ENCODE data around the gene THBS1.
A peak's percentile ranks its signal among the peaks of the same experiment; 100 is the strongest.

THBS1 gene

DNA sequence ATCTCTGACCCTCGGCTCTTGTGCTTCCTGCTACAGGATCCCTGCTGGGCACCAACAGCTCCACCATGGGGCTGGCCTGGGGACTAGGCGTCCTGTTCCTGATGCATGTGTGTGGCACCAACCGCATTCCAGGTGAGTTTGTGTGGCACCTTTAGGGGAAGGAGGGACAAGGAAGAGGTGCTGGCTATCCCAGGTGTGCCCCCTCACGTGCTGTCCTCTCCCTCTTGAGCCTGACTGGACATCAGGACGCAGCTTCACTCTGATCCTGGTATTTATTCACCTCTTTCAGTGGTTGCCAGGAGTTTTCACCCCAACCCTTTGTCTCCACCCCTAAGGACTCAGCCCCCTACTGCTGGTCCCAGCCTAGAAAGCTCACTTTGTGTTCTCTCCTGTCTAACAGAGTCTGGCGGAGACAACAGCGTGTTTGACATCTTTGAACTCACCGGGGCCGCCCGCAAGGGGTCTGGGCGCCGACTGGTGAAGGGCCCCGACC, 960 bp downstream of the THBS1 start:
- no peak for FAIRE-seq
- peak; percentile 42 for DNase-seq (ENCODE audit: insufficient read length, low spot score)
- TF ChIP-seq POLR2A (IDR thresholded peaks at IDR 0.05; ENCODE audit: low read depth, low read length): no peak; the same call in 1 of the 2 replicates

DNA sequence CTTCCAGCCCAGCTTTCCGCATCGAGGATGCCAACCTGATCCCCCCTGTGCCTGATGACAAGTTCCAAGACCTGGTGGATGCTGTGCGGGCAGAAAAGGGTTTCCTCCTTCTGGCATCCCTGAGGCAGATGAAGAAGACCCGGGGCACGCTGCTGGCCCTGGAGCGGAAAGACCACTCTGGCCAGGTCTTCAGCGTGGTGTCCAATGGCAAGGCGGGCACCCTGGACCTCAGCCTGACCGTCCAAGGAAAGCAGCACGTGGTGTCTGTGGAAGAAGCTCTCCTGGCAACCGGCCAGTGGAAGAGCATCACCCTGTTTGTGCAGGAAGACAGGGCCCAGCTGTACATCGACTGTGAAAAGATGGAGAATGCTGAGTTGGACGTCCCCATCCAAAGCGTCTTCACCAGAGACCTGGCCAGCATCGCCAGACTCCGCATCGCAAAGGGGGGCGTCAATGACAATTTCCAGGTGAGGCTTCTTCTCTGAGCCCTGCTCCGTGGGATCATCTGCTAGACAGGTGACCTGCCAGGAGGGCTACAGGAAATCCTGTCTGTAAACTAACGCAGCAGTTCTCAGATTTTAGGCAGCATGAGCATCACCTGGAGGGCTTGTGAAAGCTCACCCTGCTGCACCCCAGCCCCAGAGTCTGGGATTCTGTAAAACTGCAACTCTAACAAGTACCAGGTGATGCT, 1.6 kb downstream of the THBS1 start:
- TF ChIP-seq POLR2A (IDR thresholded peaks at IDR 0.05; ENCODE audit: low read depth, low read length): no peak
- no peak for FAIRE-seq
- DNase-seq (ENCODE audit: insufficient read length, low spot score): no peak

DNA sequence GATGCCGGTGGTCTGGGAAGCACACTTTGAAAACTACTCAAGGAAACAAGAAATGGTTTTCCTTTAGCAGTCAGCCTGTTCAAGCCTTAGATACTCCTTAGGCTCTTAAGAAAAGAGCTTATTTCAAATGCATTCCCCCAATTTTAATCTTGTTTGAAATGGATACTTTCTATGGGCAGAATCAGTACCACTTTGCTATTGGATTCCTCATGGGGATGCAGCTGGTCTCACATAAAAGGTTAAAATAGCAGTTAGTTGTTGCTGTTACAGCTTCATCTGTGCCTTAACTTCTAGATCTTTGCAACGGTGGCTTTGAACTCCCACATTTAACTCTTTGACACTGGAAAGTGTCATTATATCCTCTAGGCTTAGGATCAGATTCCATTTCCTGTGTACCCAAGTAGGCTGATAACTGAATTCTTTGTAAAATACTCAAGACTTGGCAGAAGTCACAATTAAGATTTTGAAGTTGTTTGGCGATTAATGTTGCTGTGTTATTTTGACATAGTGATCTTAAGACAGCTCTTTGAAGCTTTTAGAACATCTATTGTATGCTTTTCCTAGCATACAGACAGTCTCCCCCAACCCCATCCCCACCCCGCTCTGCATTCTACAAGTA, 2.2 kb downstream of the THBS1 start:
- FAIRE-seq: no peak

DNA sequence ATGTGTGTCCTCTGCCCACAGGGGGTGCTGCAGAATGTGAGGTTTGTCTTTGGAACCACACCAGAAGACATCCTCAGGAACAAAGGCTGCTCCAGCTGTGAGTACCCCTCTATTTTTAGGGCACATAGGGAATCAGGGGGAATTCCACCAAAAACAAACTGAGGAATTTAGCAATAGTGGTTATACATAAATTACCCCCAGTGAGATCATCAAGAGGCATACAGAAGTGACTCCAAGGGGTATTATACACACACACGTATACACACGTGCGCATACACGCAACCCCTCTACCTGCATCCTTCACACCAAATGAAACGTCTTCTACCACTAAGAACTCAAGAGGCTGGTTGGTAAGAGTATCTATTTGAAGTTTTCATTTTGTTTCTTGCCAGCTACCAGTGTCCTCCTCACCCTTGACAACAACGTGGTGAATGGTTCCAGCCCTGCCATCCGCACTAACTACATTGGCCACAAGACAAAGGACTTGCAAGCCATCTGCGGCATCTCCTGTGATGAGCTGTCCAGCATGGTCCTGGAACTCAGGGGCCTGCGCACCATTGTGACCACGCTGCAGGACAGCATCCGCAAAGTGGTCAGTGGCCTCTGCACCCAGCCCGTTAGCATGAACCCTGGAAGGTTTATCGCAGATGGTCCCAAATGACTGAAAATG, 2.9 kb downstream of the THBS1 start:
- no peak for TF ChIP-seq POLR2A (IDR thresholded peaks at IDR 0.05; ENCODE audit: low read depth, low read length)
- DNase-seq (ENCODE audit: insufficient read length, low spot score) (no peak), FAIRE-seq (no peak)

More for the DNA sequence above, 2.2 kb downstream of the THBS1 start:
- no peak for DNase-seq (ENCODE audit: insufficient read length, low spot score)
- TF ChIP-seq POLR2A (IDR thresholded peaks at IDR 0.05; ENCODE audit: low read depth, low read length): no peak

DNA sequence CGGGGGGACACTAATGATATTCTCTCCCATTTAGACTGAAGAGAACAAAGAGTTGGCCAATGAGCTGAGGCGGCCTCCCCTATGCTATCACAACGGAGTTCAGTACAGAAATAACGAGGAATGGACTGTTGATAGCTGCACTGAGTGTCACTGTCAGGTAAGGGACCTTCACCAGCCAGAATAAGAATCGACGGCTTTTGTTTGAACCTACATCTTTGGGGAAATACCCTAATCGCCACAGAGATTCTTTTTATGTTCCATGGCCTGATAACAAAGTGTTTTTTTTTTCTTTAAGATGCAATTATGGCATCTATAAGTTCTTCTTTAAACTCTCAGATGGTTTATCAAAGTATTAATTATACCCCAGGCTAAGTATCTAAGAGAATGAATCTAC, 3.4 kb downstream of the THBS1 start:
- no peak for FAIRE-seq
- no peak for TF ChIP-seq POLR2A (IDR thresholded peaks at IDR 0.05; ENCODE audit: low read depth, low read length)
- DNase-seq (ENCODE audit: insufficient read length, low spot score): no peak

DNA sequence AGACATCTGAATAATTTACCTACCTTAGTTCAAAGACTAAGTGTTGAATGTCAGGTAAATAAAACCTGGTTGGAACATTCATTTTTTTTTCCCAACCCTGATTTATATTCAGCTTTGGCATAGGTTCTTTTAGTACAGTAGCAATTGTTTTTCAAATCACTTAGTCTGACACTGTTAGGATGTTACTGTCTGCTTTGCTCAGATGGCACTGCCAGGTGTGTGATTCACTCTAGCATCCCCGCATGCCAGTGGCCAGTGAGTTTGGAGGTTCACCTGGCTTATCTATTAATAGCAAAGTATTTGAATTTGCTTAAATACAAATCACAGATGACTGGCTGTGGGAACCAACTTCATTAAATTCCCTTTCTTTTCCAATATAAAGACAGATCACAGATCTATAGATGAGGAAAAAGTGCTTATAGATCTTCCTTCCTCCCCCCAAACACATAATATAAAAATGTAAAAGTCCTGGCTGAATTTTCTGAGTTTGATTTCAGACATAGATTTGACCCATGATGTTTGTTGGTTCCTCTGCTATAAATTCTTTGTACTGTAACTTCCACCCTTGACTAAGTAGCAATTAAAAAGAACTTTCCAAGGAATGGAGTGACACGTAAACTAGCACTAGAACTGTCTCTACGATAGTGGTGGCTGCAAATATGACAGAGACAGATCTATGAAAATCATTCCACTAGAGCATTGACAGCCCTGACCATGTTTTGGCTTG, 3.9 kb downstream of the THBS1 start:
- FAIRE-seq (no peak), DNase-seq (ENCODE audit: insufficient read length, low spot score) (no peak)
- no peak for TF ChIP-seq POLR2A (IDR thresholded peaks at IDR 0.05; ENCODE audit: low read depth, low read length)

DNA sequence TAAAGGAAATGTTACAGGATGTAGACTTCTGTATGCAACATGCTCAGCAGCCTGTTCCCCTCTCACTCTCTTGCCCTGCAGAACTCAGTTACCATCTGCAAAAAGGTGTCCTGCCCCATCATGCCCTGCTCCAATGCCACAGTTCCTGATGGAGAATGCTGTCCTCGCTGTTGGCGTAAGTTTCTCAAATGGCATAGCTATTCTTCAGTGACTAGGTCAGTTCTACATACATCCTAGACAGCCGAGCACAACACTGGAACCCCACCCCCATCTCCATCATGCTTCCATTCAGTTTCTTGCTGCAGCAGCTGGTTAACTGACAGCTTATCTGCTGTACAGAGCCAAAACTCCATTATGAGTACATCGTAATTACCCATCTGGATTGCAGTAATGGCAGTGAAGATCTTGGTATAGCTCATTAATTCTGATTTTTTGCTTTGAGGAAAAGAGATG, 4.5 kb downstream of the THBS1 start:
- FAIRE-seq: no peak
- DNase-seq (ENCODE audit: insufficient read length, low spot score): no peak
- no peak for TF ChIP-seq POLR2A (IDR thresholded peaks at IDR 0.05; ENCODE audit: low read depth, low read length)

DNA sequence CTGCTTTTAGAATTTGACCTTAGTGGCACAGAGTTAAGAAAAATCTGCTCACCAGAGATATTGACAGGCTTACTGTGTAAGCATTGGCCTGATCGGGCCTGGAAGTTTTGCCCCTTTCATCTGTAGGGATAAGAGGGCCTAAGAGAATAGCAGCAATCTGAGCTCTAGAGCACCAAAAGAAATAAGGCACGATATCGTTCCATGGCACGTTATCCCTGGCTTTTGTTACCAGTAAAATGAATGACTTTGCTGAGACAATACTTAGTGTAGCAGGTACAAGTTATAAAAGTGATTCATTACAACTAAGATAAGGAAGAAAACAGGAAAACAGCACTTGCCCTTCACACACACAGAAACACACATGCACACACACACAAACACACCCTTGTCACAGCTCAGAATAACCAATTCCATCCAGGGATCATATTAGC, 5.0 kb downstream of the THBS1 start:
- DNase-seq (ENCODE audit: insufficient read length, low spot score) (no peak), FAIRE-seq (no peak)
- no peak for TF ChIP-seq POLR2A (IDR thresholded peaks at IDR 0.05; ENCODE audit: low read depth, low read length)

DNA sequence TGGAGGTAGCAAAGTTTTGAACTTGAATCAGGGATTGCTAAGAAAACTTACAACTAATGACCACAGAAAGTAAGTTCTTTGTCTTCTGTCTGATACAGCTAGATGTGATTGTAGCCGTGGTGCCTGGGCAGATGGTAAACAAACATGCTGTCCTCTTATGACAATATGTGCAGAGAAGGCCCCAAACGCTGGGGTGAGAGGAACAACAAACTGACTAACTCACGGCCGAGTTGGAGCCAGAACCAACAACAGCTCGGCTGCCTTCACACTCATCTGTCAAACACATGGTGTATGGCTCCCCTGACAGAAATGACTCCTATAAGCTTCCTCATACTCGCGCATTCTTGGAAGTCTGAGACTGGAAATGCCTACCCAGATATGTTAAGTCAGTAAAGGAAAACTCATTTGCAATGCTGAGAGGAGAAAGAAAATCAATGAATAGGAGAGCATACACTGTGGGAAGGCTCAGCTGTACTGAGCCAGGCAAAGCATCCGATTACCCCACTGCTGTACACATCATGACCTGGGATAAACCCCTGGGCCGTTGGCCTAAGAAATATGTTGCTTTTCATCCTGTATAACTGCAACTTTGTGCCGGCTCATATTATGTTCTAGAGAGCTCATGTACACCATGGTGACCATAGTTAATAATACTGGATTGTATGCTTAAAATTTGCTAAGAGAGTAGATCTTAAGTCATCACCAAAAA, 5.7 kb downstream of the THBS1 start:
- DNase-seq (ENCODE audit: insufficient read length, low spot score): no peak
- TF ChIP-seq POLR2A (IDR thresholded peaks at IDR 0.05; ENCODE audit: low read depth, low read length): no peak
- FAIRE-seq: no peak

DNA sequence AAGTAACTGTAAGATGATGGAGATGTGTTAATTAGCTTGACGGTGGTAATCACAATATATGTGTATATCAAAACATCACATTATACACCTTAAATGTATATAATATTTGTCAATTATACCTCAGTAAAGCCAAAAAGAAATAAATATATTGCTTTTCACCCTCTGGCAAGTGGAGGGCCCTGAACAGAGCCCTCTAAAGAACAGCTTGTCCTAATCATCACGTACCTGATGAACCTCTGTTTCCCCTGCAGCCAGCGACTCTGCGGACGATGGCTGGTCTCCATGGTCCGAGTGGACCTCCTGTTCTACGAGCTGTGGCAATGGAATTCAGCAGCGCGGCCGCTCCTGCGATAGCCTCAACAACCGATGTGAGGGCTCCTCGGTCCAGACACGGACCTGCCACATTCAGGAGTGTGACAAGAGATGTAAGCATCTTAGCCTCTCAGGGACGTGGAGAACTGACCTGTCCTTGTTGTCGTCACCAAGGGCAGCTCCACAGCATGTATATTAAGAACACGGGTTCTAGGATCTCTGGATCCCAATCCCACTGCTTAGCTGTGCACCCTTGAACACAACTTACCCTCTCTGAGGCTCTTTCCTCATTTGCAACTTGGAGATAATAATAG, 6.3 kb downstream of the THBS1 start:
- no peak for TF ChIP-seq POLR2A (IDR thresholded peaks at IDR 0.05; ENCODE audit: low read depth, low read length)
- DNase-seq (ENCODE audit: insufficient read length, low spot score) (no peak), FAIRE-seq (no peak)

DNA sequence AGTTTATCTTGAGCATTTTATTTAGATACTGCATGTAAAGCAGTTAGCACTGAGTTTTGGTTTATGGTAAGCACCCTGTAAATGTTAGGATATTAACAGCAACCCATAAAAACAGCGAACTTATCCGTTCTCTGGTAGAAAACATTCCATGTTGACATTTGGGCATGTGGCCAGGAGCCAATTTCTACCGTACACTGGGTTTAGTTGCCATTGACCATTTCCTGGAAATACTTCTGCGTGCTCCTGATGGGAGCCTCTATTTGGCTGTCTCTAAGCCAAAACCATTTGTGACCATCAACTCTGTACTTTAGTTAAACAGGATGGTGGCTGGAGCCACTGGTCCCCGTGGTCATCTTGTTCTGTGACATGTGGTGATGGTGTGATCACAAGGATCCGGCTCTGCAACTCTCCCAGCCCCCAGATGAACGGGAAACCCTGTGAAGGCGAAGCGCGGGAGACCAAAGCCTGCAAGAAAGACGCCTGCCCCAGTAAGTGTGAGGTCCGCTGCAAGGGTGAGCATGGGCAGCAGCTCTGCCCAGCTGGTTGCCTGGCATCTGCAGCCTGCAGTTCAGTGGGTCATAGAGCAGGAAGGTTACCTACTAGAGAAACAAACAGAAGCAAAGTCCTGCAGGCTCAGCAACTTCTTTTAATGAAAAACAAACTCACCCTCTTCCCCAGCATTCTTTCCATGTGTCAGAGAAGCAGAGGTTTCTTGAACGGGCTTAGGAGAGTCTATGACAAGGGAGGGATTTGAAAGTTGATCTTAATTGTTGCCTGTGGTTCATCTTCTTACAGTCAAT, 7.1 kb downstream of the THBS1 start:
- no peak for TF ChIP-seq POLR2A (IDR thresholded peaks at IDR 0.05; ENCODE audit: low read depth, low read length)
- DNase-seq (ENCODE audit: insufficient read length, low spot score) (no peak), FAIRE-seq (no peak)

DNA sequence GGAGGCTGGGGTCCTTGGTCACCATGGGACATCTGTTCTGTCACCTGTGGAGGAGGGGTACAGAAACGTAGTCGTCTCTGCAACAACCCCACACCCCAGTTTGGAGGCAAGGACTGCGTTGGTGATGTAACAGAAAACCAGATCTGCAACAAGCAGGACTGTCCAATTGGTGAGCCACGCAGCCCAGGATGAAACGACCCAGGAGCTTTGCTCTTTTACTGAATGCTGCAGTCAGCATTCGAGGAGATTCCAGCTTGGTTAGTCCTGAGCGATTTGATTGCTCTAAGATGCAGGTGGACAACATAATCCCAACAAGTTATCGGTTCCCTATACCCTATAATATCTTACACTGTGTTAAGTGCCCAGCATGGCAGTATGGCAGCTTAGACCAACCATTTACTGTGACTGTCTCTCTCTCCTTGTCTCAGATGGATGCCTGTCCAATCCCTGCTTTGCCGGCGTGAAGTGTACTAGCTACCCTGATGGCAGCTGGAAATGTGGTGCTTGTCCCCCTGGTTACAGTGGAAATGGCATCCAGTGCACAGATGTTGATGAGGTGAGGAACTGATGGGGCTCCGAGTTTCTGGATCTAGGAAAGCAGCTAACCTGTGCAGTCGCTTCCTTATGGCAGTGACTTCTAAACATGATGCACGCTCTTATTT, 7.8 kb downstream of the THBS1 start:
- DNase-seq (ENCODE audit: insufficient read length, low spot score) (no peak), FAIRE-seq (no peak)

More for the DNA sequence above, 7.8 kb downstream of the THBS1 start:
- no peak for TF ChIP-seq POLR2A (IDR thresholded peaks at IDR 0.05; ENCODE audit: low read depth, low read length)

Data from H54 (cell line).